MM.1S (cell line): Measurements from ENCODE around the gene TSPEAR.

Experiments used
- CTCF ChIP-seq: fragments of 300-600 bp; sonication (generic); IDR thresholded peaks from 2 replicates; pipeline ENCODE4 v1.5.1; 2016; ENCODE audit warnings: antibody characterized with exemption, low read length, mixed read lengths
- EZH2 ChIP-seq: fragments of 300-600 bp; sonication (generic); optimal IDR thresholded peaks from 2 replicates; pipeline ENCODE3; 2017; ENCODE audit warnings: low read depth, mild to moderate bottlenecking, antibody characterized with exemption, low read length, mixed read lengths

- TF ChIP-seq EZH2 (no peak), CTCF (no peak)
Measured at GRCh38 chr21:44516342-44516741, 195.0 kb downstream of the TSPEAR start.
